HUES48 (cell line): ENCODE data around the gene PPP6R1.

Source experiments
- H3K27ac ChIP-seq: one replicate; pipeline ENCODE4 v1.7.0; 2013; ENCODE audit warnings: low read depth, low read length, inconsistent platforms
- H3K27me3 ChIP-seq: 2 replicates; pipeline ENCODE4 v1.6.1; 2013; ENCODE audit warnings: mild to moderate bottlenecking, low read length; ENCODE audit not compliant: control insufficient read depth, insufficient read depth
- H3K36me3 ChIP-seq: 2 replicates; pipeline ENCODE4 v1.6.1; 2013; ENCODE audit warnings: low read length; ENCODE audit not compliant: control insufficient read depth, insufficient read depth
- H3K4me1 ChIP-seq: 2 replicates; pipeline ENCODE4 v1.6.1; 2013; ENCODE audit warnings: mild to moderate bottlenecking, low read length; ENCODE audit not compliant: control insufficient read depth, insufficient read depth
- H3K4me3 ChIP-seq: 2 replicates; pipeline ENCODE4 v1.5.1; 2013; ENCODE audit warnings: mild to moderate bottlenecking, low read depth, low read length
- H3K9ac ChIP-seq: 2 replicates; pipeline ENCODE4 v1.6.1; 2013; ENCODE audit warnings: mild to moderate bottlenecking, low read depth, low read length, moderate library complexity
- H3K9me3 ChIP-seq: 2 replicates; pipeline ENCODE4 v1.6.1; 2013; ENCODE audit warnings: low read length; ENCODE audit not compliant: control insufficient read depth, insufficient read depth

Gene PPP6R1

DNA sequence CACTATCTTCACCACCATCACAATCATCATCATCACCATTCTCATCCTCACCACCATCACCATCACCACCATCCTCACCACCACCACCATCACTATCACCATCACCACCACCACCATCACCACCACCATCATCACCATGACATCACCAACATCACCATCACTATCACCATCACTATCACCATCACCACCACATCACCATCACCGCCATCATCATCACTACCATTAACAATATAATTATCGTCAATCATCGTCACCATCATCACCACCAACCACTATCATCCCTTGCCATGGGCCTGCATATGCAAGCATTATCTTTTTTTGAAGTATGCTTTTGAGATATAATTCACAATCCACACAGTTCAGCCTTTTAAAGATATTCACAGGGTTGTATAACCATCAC, 7.6 kb upstream of the PPP6R1 start:
- no peaks in the 10 kb centered on the region for H3K4me1 ChIP-seq

GRCh38 chr19:55265723-55266386, 7.0 kb upstream of the PPP6R1 start:
- Histone ChIP-seq H3K4me3 (no peak overlapping the region), H3K9me3 (peaks cover 3% of the 10 kb centered on the region), H3K36me3 (no peaks in the 10 kb centered on the region; the same call in 1 of the 2 replicates), H3K9ac (no peak overlapping the region), H3K4me1 (no peaks in the 10 kb centered on the region), H3K27me3 (no peaks in the 10 kb centered on the region), H3K27ac (no peak overlapping the region)

More for the DNA sequence above, 7.6 kb upstream of the PPP6R1 start:
- no peaks in the 10 kb centered on the region for H3K27me3 ChIP-seq
- no peak overlapping the region for H3K27ac ChIP-seq
- no peak overlapping the region for H3K4me3 ChIP-seq
- H3K36me3 ChIP-seq, result no peaks in the 10 kb centered on the region; the same call in 1 of the 2 replicates
- H3K9ac ChIP-seq, result no peak overlapping the region
- peaks cover 3% of the 10 kb centered on the region for H3K9me3 ChIP-seq

GRCh38 chr19:55265173-55265572, 6.4 kb upstream of the PPP6R1 start:
- Histone ChIP-seq H3K27me3 (no peaks in the 10 kb centered on the region), H3K4me1 (0 out of 2 replicates have a peak, but pooled peaks cover 3% of the 10 kb centered on the region), H3K4me3 (no peak overlapping the region), H3K9ac (no peak overlapping the region), H3K27ac (no peak overlapping the region), H3K9me3 (peaks cover 3% of the 10 kb centered on the region), H3K36me3 (no peaks in the 10 kb centered on the region; the same call in 1 of the 2 replicates)

DNA sequence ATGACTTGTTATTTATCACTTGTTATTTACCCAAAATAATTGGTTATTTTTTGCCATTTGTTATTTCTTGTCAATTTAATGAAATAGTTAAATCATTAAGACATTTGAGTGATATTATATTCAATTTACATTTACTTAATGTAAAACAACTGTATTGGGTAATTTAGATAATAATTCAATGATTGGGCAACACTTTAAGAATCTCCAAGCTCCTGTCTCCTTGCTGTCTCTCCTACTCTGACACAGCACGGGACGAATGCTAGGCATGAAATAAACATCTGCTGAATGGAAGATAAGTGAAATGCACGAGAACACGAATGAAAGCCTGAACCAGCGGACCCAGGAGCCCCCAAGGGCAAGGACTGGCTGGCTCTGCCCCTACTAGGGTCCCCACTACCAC, 5.7 kb upstream of the PPP6R1 start:
- H3K27me3 ChIP-seq, result no peaks in the 10 kb centered on the region
- peaks cover 3% of the 10 kb centered on the region for H3K9me3 ChIP-seq
- H3K4me3 ChIP-seq, result no peak overlapping the region
- no peak overlapping the region for H3K9ac ChIP-seq
- H3K36me3 ChIP-seq, result no peaks in the 10 kb centered on the region
- no peak overlapping the region for H3K27ac ChIP-seq
- H3K4me1 ChIP-seq, result 0 out of 2 replicates have a peak, but pooled peaks cover 7% of the 10 kb centered on the region

GRCh38 chr19:55262359-55262758, 3.5 kb upstream of the PPP6R1 start:
- peaks cover 3% of the 10 kb centered on the region for H3K9me3 ChIP-seq
- no peak overlapping the region for H3K4me3 ChIP-seq
- H3K27me3 ChIP-seq, result no peaks in the 10 kb centered on the region
- peaks cover 8% of the 10 kb centered on the region for H3K4me1 ChIP-seq
- no peak overlapping the region for H3K9ac ChIP-seq
- H3K36me3 ChIP-seq, result no peaks in the 10 kb centered on the region
- no peak overlapping the region for H3K27ac ChIP-seq

DNA sequence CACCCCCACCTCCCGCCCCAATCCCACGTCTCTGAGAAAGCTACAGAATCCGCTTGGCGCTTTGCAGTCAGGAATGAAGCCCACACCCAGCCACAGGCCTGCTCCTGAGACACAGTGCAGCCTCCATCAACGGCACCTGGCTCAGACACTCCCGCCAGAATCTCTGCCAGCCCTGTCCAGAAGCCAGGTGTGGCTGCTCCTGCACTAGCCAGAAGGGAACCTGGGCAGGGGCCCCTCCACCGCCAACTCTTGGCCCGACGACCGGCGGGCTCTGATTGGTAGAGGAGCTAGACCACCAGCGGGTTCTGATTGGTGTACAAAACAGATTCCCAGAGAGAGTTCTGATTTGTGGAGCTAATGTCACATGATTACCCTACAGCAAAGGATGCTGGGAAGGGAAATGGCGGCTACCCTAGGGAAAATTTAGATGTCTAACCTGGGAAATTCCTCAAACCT, 2.9 kb upstream of the PPP6R1 start:
- Histone ChIP-seq H3K27me3 (no peaks in the 10 kb centered on the region), H3K9ac (no peak overlapping the region), H3K9me3 (peaks cover 3% of the 10 kb centered on the region), H3K4me3 (no peak overlapping the region), H3K36me3 (0 out of 2 replicates have a peak, but pooled peaks cover under 1% of the 10 kb centered on the region), H3K4me1 (peaks cover 12% of the 10 kb centered on the region), H3K27ac (no peak overlapping the region)

- Histone ChIP-seq H3K9me3 (no peaks in the 10 kb centered on the region), H3K27me3 (no peaks in the 10 kb centered on the region), H3K36me3 (0 out of 2 replicates have a peak, but pooled peaks cover 4% of the 10 kb centered on the region), H3K9ac (peak overlapping the region; percentile 73), H3K27ac (peak overlapping the region; percentile 94), H3K4me1 (peaks cover 12% of the 10 kb centered on the region), H3K4me3 (peak overlapping the region; percentile 95)
Observed at GRCh38 chr19:55259540-55260210, 858 bp upstream of the PPP6R1 start.

DNA sequence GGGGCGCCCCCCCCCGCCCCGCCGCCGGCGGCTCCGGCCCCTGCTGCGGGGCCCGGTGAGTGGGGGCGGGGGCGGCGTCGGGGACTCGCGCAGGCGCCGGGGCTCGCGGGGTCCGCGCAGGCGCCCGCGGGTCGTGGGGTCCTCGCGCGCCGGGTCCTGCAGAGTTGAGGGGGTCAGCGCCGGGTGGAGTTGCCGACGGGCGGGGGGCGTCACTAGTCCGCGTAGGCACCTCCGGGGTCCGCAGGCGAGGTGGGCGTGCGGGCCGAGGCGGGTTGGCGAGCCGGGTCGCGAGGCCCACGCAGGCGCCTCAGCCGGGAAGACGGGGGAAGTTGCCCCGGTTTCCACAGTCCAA, 365 bp downstream of the PPP6R1 start:
- Histone ChIP-seq H3K36me3 (0 out of 2 replicates have a peak, but pooled peaks cover 6% of the 10 kb centered on the region), H3K9ac (peak overlapping the region; percentile 79), H3K27me3 (no peaks in the 10 kb centered on the region), H3K4me1 (peaks cover 18% of the 10 kb centered on the region), H3K4me3 (peak overlapping the region; percentile 95), H3K9me3 (no peaks in the 10 kb centered on the region), H3K27ac (peak overlapping the region; percentile 94)

DNA sequence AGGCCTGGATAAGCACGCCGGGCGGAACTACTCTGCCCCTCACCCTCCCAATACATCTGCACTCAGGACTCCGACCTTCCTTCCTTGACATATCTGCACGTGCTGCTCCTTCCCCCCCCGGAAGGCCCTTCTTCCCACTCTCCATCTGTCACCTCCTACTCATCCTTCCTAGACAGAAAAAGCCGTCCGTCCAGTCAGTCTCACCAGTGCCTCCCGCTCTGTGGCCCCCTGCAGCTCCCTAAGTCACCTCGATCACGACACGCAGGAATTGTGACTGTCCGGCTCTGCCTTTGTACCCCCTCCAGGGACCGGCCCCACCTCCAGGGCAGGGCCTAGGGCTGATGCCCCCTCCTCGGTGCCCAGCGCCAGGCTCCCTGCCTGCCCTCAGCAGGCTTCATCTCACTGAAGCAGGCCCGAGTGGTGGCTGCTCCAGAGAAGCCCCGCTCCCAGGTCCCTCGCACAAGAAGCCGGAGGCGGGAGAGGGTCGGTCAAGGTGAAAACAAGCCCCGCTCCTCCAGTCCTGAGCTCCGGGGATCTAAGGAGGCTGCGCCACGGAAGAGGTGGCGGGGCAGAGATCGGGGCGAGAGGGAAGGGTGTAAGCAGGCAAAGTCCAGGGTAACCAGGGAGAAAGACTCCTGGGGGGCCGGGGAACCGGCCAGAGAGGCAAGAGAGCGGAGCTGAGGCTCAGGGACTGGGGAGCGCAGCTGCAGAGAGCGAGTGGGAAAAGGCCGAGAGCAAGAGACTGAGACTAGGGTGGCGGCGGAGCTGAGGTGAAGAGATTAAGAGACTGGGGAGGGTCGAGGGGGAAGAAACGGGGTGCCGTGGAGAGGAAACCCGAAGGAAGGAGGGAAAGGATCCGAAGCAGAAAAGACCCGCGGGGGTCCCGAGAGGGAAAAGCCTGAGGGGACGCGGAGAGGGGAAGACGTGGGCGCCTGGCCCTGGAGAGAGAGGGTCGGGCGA, 1.1 kb downstream of the PPP6R1 start:
- H3K4me1 ChIP-seq, result peaks cover 18% of the 10 kb centered on the region
- H3K27me3 ChIP-seq, result no peaks in the 10 kb centered on the region
- H3K27ac ChIP-seq, result no peak overlapping the region
- no peak overlapping the region for H3K9ac ChIP-seq
- 0 out of 2 replicates have a peak, but pooled peaks cover 9% of the 10 kb centered on the region for H3K36me3 ChIP-seq
- peak overlapping the region; percentile 95 for H3K4me3 ChIP-seq
- H3K9me3 ChIP-seq, result no peaks in the 10 kb centered on the region

- Histone ChIP-seq H3K27me3 (no peaks in the 10 kb centered on the region), H3K9ac (no peak overlapping the region), H3K27ac (no peak overlapping the region), H3K4me3 (peak overlapping the region; percentile 95), H3K4me1 (peaks cover 18% of the 10 kb centered on the region), H3K9me3 (no peaks in the 10 kb centered on the region), H3K36me3 (peaks cover 11% of the 10 kb centered on the region; the same call in 1 of the 2 replicates)
Observed at GRCh38 chr19:55256562-55257460, 2.0 kb downstream of the PPP6R1 start.
